D341Med (cell line): Measurements from ENCODE around the gene TAS2R46.
"Not testable (repeated sequence)": the region's sequence is repeated elsewhere in the genome, so short reads cannot be mapped to it uniquely, and the experiment has no call there.

Experiments used
- DNase-seq: peaks from one replicate; pipeline ENCODE4 v3.0.0; 2012; ENCODE audit warnings: low spot score

Gene TAS2R46

GRCh38 chr12:11039171-11039570, 22.9 kb downstream of the TAS2R46 start:
- no peak for DNase-seq

GRCh38 chr12:11033959-11034358, 28.1 kb downstream of the TAS2R46 start:
- not testable (repeated sequence) for DNase-seq

GRCh38 chr12:11031307-11031706, 30.8 kb downstream of the TAS2R46 start, which contains the start of gene TAS2R31:
Gene TAS2R31, minus strand, starts transcription at chr12:11031407. Its CDS starts 72 bp downstream, at chr12:11031335.
- DNase-seq = no peak

- DNase-seq = no peak
These were observed 36.0 kb downstream of the TAS2R46 start for GRCh38 chr12:11026118-11026517.

GRCh38 chr12:11023387-11023786, 38.7 kb downstream of the TAS2R46 start:
- DNase-seq = no peak

- no peak for DNase-seq
These were observed 39.6 kb downstream of the TAS2R46 start, which contains the start of gene TAS2R19 for GRCh38 chr12:11022520-11022919. Gene TAS2R19, minus strand, starts transcription at chr12:11022620. Its CDS starts 49 bp downstream, at chr12:11022571.

- DNase-seq = no peak
These were observed 45.2 kb downstream of the TAS2R46 start for GRCh38 chr12:11016937-11017336.

- no peak for DNase-seq
These were observed 46.2 kb downstream of the TAS2R46 start for GRCh38 chr12:11015775-11016430.

GRCh38 chr12:11014234-11014633, 47.9 kb downstream of the TAS2R46 start:
- DNase-seq = no peak
